ENCODE data around the gene TPRX1. TPM values are rescaled to one million over a fixed set of nuclear protein-coding genes. Genes with fewer than 3 reads are reported as not detected.

The TPRX1 gene
- total RNA-seq, 1 donor from 2014 or later: not detected

DNA sequence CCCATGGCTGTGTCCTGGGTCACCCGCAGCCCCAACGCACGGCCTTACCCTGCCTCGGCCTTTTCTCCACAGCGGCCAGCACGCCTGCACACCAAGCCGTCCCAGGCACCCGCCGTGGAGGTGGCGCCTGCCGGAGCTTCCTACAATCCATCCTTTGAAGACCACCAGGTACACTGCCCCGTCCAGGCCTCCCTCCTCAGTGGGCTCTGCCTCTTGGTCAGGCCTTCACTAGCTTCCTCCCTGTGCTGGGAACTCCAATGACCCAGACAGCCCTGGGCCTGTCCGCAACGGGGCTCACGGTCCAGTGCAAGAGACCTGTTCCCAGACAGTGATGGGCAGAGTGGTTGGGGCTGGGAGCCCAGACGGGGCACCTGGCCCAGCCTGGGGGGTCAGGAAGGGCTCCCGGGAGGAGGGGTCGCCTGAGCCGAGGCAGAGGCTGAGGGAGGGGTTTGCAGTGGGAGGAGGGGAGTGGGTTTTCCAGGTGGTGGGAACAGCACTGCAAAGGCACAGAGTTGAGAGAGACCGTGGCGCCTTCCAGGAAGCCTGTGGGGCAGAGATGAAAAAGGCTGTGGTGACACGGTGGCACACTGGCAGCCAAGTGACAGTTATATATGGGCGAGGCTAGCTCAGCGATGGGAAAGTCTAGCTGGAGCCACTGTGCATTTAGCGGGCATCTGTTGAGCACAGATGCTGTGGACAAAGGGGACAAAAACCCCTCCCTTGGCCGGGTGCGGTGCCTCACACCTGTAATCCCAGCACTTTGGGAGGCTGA lies 51.7 kb downstream of the TPRX1 start:
- TF ChIP-seq, protein P1, sequence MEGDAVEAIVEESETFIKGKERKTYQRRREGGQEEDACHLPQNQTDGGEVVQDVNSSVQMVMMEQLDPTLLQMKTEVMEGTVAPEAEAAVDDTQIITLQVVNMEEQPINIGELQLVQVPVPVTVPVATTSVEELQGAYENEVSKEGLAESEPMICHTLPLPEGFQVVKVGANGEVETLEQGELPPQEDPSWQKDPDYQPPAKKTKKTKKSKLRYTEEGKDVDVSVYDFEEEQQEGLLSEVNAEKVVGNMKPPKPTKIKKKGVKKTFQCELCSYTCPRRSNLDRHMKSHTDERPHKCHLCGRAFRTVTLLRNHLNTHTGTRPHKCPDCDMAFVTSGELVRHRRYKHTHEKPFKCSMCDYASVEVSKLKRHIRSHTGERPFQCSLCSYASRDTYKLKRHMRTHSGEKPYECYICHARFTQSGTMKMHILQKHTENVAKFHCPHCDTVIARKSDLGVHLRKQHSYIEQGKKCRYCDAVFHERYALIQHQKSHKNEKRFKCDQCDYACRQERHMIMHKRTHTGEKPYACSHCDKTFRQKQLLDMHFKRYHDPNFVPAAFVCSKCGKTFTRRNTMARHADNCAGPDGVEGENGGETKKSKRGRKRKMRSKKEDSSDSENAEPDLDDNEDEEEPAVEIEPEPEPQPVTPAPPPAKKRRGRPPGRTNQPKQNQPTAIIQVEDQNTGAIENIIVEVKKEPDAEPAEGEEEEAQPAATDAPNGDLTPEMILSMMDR (IDR thresholded peaks at IDR 0.05): no peak
- DNase-seq (ENCODE audit: low spot score in 2 of 2): no peak
- Histone ChIP-seq H3K27me3 (no peaks in the 10 kb centered on the region), H3K9me3 (no peaks in the 10 kb centered on the region), H3K27ac (no peak overlapping the region), H3K4me3 (no peak overlapping the region), H3K4me1 (no peaks in the 10 kb centered on the region), H3K36me3 (peaks cover 99% of the 10 kb centered on the region in 2 donors)
- intact Hi-C loops (cut with DNase I): no loop called here

Other genes starting within 250 kb of the TPRX1 start
- gene ZNF541, start 231.4 kb downstream of the TPRX1 start, total RNA-seq: not detected
- gene BICRA, start 195.4 kb downstream of the TPRX1 start, total RNA-seq: 19.7 TPM
- 342 TPM for gene EHD2, start 91.1 kb downstream of the TPRX1 start, total RNA-seq
- gene NOP53, start 59.0 kb downstream of the TPRX1 start, total RNA-seq: 385 TPM
- 771 TPM for gene SELENOW, start 25.8 kb downstream of the TPRX1 start, total RNA-seq
- not detected for gene CRX, start 17.4 kb upstream of the TPRX1 start, total RNA-seq
- gene TPRX2, start 54.7 kb upstream of the TPRX1 start, total RNA-seq: not detected
- gene SULT2A1, start 81.8 kb upstream of the TPRX1 start, total RNA-seq: 2.1 TPM
- gene BSPH1, start 187.6 kb upstream of the TPRX1 start, total RNA-seq: not detected
- not detected for gene ELSPBP1, start 190.1 kb upstream of the TPRX1 start, total RNA-seq
- gene CABP5, start 239.5 kb upstream of the TPRX1 start, total RNA-seq: not detected